Tibial nerve (tissue), 4 donors: ENCODE measurements around the gene STAT5B. TPM values are rescaled to one million over a fixed set of nuclear protein-coding genes. Genes with fewer than 3 reads are reported as not detected.
"Not testable (repeated sequence)": the region's sequence is repeated elsewhere in the genome, so short reads cannot be mapped to it uniquely, and the experiment has no call there.

Source experiments
- DNase-seq, 2 donors: peaks; one replicate each; pipeline ENCODE4 v3.0.0-alpha.2; 2019; ENCODE audit warnings: low spot score in 2 of 2
- H3K27ac ChIP-seq, 4 donors: fragments of 200-600 bp; sonication (generic) in 3 of 4; one replicate each; pipeline ENCODE4 v1.5.1; 2017 to 2019; ENCODE audit warnings: mild to moderate bottlenecking in 1 of 4
- H3K27me3 ChIP-seq, 2 donors: fragments of 200-600 bp; sonication (generic) in 1 of 2; one replicate each; pipeline versions ENCODE4 v1.5.1 to v1.6.0; 2017 to 2019
- H3K36me3 ChIP-seq, 3 donors: fragments of 200-600 bp; sonication (generic); one replicate each; pipeline ENCODE4 v1.5.1; 2018 to 2019
- H3K4me1 ChIP-seq, 4 donors: fragments of 200-600 bp; sonication (generic) in 3 of 4; one replicate each; pipeline ENCODE4 v1.5.1; 2017 to 2019
- H3K4me3 ChIP-seq, 4 donors: fragments of 200-600 bp; sonication (generic) in 3 of 4; one replicate each; pipeline ENCODE4 v1.5.1; 2017 to 2019; ENCODE audit warnings: mild to moderate bottlenecking in 1 of 4, moderate library complexity in 1 of 4
- H3K9me3 ChIP-seq, 4 donors: fragments of 200-600 bp; sonication (generic) in 3 of 4; one replicate each; pipeline ENCODE4 v1.5.1; 2017 to 2019
- EP300 ChIP-seq, 2 donors: sonication (generic); formaldehyde crosslinking; IDR thresholded peaks; one replicate each; pipeline ENCODE4 v1.6.1; 2017; ENCODE audit warnings: antibody characterized with exemption in 2 of 2, mild to moderate bottlenecking in 1 of 2
- POLR2A ChIP-seq, 2 donors: fragments of 450-650 bp; IDR thresholded peaks; one replicate each; pipeline ENCODE4 v1.6.1; 2017; ENCODE audit warnings: antibody characterized with exemption in 2 of 2, mild to moderate bottlenecking in 2 of 2, moderate library complexity in 2 of 2
- WGBS, 2 donors: methylation state at CpG; one replicate each; pipeline ENCODE4 v1.1.5; 2018; 5-methylcytosine and 5-hydroxymethylcytosine counted together
- total RNA-seq, 4 donors: library from RNA; depleted of rRNA; stranded (reverse); fragments of >200 nt; gene quantifications; one replicate each; pipeline ENCODE4 v1.1.0, GENCODE V29; 2016
- TF ChIP-seq, protein P1 (sequence below), 5 experiments: fragments of 200-600 bp in 3 of 5; fragments of 450-650 bp in 2 of 5; sonication (generic) in 3 of 5; IDR thresholded peaks; one replicate each; pipeline ENCODE4 v1.5.1; 2016 to 2019; ENCODE audit warnings: antibody characterized with exemption in 5 of 5, mild to moderate bottlenecking in 3 of 5, moderate library complexity in 2 of 5

Gene STAT5B
- total RNA-seq, 4 donors from 2014 or later: 96.8 to 117 (median 104) TPM

DNA sequence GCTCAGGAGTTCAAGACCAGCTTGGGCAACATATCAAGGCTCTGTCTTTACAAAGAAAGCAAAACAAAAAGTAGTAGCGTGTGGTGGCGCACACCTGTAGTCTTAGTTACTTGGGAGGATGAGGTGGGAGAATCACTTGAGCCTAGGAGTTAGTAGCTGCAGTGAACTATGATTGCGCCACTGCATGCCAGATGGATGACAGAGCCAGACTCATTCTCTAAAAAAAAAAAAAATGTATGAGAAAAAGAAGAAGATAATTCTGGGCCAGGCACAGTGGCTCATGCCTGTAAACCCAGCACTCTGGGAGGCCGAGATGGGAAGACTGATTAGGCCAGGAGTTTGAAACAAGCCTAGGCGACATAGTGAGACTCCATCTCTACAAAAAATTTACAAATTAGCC is 28.5 kb downstream of the STAT5B start:
- Histone ChIP-seq H3K4me3 (no peak overlapping the region), H3K27ac (peak overlapping the region; percentile 84 to 95 (median 90)), H3K9me3 (no peaks in the 10 kb centered on the region), H3K4me1 (peaks cover 0 to 64% (median 18%) of the 10 kb centered on the region in 4 donors), H3K27me3 (no peaks in the 10 kb centered on the region), H3K36me3 (no peaks in the 10 kb centered on the region)
- TF ChIP-seq, protein P1, sequence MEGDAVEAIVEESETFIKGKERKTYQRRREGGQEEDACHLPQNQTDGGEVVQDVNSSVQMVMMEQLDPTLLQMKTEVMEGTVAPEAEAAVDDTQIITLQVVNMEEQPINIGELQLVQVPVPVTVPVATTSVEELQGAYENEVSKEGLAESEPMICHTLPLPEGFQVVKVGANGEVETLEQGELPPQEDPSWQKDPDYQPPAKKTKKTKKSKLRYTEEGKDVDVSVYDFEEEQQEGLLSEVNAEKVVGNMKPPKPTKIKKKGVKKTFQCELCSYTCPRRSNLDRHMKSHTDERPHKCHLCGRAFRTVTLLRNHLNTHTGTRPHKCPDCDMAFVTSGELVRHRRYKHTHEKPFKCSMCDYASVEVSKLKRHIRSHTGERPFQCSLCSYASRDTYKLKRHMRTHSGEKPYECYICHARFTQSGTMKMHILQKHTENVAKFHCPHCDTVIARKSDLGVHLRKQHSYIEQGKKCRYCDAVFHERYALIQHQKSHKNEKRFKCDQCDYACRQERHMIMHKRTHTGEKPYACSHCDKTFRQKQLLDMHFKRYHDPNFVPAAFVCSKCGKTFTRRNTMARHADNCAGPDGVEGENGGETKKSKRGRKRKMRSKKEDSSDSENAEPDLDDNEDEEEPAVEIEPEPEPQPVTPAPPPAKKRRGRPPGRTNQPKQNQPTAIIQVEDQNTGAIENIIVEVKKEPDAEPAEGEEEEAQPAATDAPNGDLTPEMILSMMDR (IDR thresholded peaks at IDR 0.05): no peak
- TF ChIP-seq EP300 (IDR thresholded peaks at IDR 0.05) (no peak), POLR2A (IDR thresholded peaks at IDR 0.05) (no peak)
- 96% methylated on average over 5 of the region's 5 CpGs for WGBS, 2 donors
- DNase-seq: no peak

DNA sequence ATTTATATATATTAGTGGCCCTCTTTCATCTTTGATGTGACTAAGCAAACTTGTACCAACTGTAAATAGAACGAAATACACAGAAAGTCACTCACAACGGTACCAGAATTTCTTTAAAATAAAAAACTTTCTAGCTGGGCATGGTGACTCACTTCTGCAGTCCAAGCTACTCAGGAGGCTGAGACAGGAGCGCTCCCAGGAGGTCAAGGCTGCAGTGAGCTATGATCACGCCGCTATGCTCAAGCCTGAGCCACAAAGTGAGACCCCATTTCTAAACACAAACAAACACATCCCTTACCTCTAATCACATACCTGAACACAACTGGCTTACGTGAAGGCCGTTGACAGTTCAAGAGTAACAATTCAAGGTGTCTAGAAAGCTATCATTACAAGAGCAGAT is 29.7 kb downstream of the STAT5B start:
- Histone ChIP-seq H3K27me3 (no peaks in the 10 kb centered on the region), H3K4me1 (peaks cover 0 to 69% (median 17%) of the 10 kb centered on the region in 4 donors), H3K9me3 (no peaks in the 10 kb centered on the region), H3K4me3 (no peak overlapping the region), H3K27ac (peak overlapping the region in 2 of 4 donors; percentile 94 to 95), H3K36me3 (no peaks in the 10 kb centered on the region)
- no peak for DNase-seq
- WGBS, 2 donors: 73 to 80% methylated on average over 7 of the region's 7 CpGs
- TF ChIP-seq POLR2A (IDR thresholded peaks at IDR 0.05) (no peak), EP300 (IDR thresholded peaks at IDR 0.05) (no peak)
- TF ChIP-seq, protein P1 (IDR thresholded peaks at IDR 0.05): no peak

DNA sequence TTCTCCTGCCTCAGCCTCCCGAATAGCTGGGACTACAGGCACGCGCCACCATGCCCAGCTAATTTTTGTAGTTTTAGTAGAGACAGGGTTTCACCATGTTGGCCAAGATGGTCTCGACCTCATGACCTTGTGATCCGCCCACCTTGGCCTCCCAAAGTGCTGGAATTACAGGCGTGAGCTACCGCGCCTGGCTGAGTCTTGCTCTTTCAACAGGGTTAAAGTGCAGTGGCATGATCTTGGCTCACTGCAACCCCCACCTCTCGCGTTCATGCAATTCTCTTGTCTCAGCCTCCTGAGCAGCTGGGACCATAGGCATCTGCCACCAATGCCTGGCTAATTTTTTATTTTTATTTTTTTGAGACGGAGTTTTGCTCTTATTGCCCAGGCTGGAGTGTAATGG is 31.0 kb downstream of the STAT5B start:
- 91 to 95% methylated on average over 10 to 11 of the region's 11 CpGs for WGBS, 2 donors
- not testable (repeated sequence) for DNase-seq, H3K36me3 ChIP-seq, H3K27me3 ChIP-seq, H3K9me3 ChIP-seq, H3K27ac ChIP-seq, H3K4me3 ChIP-seq
- peaks cover 0 to 57% (median 17%) of the 10 kb centered on the region in 4 donors for H3K4me1 ChIP-seq

DNA sequence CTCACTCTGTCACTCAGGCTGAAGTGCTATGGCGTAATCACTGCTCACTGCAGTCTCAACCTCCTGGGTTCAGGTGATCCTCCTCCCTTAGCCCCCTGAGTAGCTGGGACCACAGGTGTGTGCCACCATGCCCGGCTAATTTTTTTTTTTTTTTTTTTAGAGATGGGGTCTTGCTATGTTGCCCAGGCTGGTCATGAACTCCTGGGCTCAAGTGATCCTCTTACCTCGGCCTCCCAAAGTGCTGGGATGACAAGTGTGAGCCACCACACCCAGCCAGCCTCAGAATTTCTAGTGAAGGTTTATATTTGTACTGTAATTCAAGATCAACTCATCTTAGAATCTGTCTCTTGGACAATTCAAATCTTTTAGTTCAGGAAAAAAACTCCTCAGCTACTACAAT is 32.1 kb downstream of the STAT5B start:
- not testable (repeated sequence) for H3K27me3 ChIP-seq, H3K4me3 ChIP-seq, H3K36me3 ChIP-seq, H3K9me3 ChIP-seq, DNase-seq, H3K27ac ChIP-seq
- 96 to 98% methylated on average over 3 of the region's 3 CpGs for WGBS, 2 donors
- H3K4me1 ChIP-seq: peaks cover 0 to 46% (median 10%) of the 10 kb centered on the region in 4 donors

DNA sequence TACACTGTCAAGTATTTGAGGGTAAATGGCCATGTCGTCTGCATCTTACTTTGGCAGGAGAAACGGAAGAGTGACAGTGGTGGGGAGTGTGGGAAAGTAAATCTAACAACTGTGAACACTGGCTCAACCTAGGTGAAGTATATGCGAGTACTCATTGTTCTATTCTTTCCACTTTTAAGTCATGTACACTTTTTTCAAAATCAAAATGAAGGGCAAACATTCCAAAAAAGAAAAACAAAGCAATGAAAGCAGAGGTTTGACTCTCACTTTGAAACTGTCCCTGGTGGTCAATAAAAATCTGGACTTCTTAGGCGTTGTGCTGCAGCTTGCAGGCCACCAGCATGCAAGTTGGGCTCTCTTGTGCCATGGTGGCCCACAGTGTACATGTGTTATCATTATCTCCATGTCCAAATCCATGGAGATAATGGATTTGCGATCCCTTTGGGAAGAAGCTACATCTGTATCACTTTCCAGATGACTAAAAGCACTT is 32.7 kb downstream of the STAT5B start:
- Histone ChIP-seq H3K36me3 (no peaks in the 10 kb centered on the region), H3K4me1 (peaks cover 0 to 47% (median 8%) of the 10 kb centered on the region in 4 donors), H3K27me3 (no peaks in the 10 kb centered on the region), H3K9me3 (no peaks in the 10 kb centered on the region), H3K4me3 (no peak overlapping the region), H3K27ac (peak overlapping the region in 1 of 4 donors; percentile 1)
- TF ChIP-seq, protein P1 (IDR thresholded peaks at IDR 0.05): no peak
- TF ChIP-seq EP300 (IDR thresholded peaks at IDR 0.05) (no peak), POLR2A (IDR thresholded peaks at IDR 0.05) (no peak)
- 55 to 57% methylated on average over 5 of the region's 5 CpGs for WGBS, 2 donors
- DNase-seq: no peak

DNA sequence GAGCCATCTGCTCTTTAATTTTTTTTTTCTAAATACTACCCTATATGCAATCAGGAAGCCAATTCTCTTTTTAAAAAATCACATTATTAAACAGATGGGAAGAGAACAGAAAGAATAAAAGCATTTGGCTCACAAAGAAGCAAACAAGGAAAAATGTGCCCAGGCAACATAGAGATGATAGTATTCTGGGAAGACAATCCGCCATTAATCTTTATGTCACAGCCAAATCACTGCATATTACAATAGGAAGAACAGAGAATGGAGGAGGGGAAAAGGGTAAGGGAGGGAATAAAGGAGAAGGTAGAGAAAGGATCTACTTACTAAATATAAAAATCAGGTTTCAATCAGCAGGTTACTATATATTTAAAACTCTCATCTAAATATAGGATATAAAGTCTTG is 34.3 kb downstream of the STAT5B start:
- DNase-seq: no peak
- H3K36me3 ChIP-seq: no peaks in the 10 kb centered on the region
- peaks cover 0 to 32% (median 2%) of the 10 kb centered on the region in 4 donors for H3K4me1 ChIP-seq
- 97 to 100% methylated on average over 1 of the region's 1 CpG for WGBS, 2 donors
- TF ChIP-seq, protein P1 (IDR thresholded peaks at IDR 0.05): no peak
- TF ChIP-seq EP300 (IDR thresholded peaks at IDR 0.05) (no peak), POLR2A (IDR thresholded peaks at IDR 0.05) (no peak)
- H3K27ac ChIP-seq: no peak overlapping the region
- no peaks in the 10 kb centered on the region for H3K27me3 ChIP-seq
- H3K4me3 ChIP-seq: no peak overlapping the region
- no peaks in the 10 kb centered on the region for H3K9me3 ChIP-seq

DNA sequence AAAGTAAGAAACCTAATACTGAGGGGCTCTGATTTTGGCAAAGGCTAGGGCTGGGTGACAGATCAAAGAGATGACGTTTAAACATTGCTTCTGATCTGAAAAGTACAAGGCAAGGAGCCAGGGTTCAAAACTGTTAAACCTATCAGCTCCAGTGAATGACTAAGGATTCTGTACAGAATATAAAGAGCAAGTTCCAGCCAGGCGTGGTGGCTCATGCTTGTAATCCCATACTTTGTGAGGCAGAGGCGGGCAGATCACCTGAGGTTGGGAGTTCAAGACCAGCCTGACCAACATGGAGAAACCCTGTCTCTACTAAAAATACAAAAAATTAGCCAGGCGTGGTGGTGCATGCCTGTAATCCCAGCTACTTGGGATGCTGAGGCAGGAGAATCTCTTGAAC is 35.3 kb downstream of the STAT5B start:
- H3K27ac ChIP-seq, H3K27me3 ChIP-seq, H3K36me3 ChIP-seq, H3K9me3 ChIP-seq, H3K4me3 ChIP-seq, DNase-seq: not testable (repeated sequence)
- WGBS, 2 donors: 78 to 79% methylated on average over 4 of the region's 4 CpGs
- H3K4me1 ChIP-seq: peaks cover 0 to 24% (median 2%) of the 10 kb centered on the region in 4 donors
